ENCODE data around the gene ARHGAP15.

GRCh38 chr2:143816916-143817315 is 687.7 kb downstream of the ARHGAP15 start:
- TF ChIP-seq POLR2AphosphoS5 (IDR thresholded peaks at IDR 0.05; ENCODE audit: low read depth, low read length) (no peak), CTCF (IDR thresholded peaks at IDR 0.05 in 2 of 3, conservative IDR thresholded peaks at IDR 0.05 in 1 of 3; ENCODE audit: borderline replicate concordance in 1 of 3, insufficient read depth in 1 of 3, low read depth in 2 of 3, low read length in 2 of 3) (no peak), RAD21 (IDR thresholded peaks at IDR 0.05; ENCODE audit: low read depth) (no peak), EZH2 (IDR thresholded peaks at IDR 0.05) (no peak), SIN3A (IDR thresholded peaks at IDR 0.05; ENCODE audit: low read depth) (no peak), EZH2phosphoT487 (IDR thresholded peaks at IDR 0.05; ENCODE audit: borderline replicate concordance) (no peak), ATF3 (IDR thresholded peaks at IDR 0.05) (no peak), ZNF274 (IDR thresholded peaks at IDR 0.05; ENCODE audit: low read depth, low read length) (no peak)
